CD8-positive, alpha-beta memory T cell (primary cell): ENCODE measurements around the gene TMEM52B. TPM values are rescaled to one million over a fixed set of nuclear protein-coding genes. Genes with fewer than 3 reads are reported as not detected.
"Not testable (repeated sequence)": the region's sequence is repeated elsewhere in the genome, so short reads cannot be mapped to it uniquely, and the experiment has no call there.

ENCODE experiments used
- CTCF ChIA-PET: fragments of 350-600 bp; sonication (Branson Sonifier 250); formaldehyde crosslinking; loops from one replicate; lab custom pipeline; 2021; ENCODE audit warnings: antibody characterized with exemption; lab: Charles Lee
- POLR2A ChIA-PET: fragments of 350-600 bp; sonication (Branson Sonifier 250); formaldehyde crosslinking; loops from one replicate; lab custom pipeline; 2021; ENCODE audit warnings: antibody characterized with exemption; lab: Charles Lee
- DNase-seq, 5 donors: peaks; one replicate each; pipeline versions ENCODE4 v3.0.0 to v3.0.0-alpha.2; 2020 to 2022; ENCODE audit warnings: mixed read lengths in 1 of 5
- H3K27ac ChIP-seq: one replicate; pipeline ENCODE4 v1.7.0; 2013; ENCODE audit warnings: low read depth, mild to moderate bottlenecking, low read length, moderate library complexity
- H3K27me3 ChIP-seq: 2 replicates; pipeline ENCODE4 v1.7.0; 2013; ENCODE audit warnings: low read length, mild to moderate bottlenecking; ENCODE audit not compliant: insufficient read depth, poor library complexity, severe bottlenecking
- H3K36me3 ChIP-seq: 2 replicates; pipeline ENCODE4 v1.7.0; 2013; ENCODE audit warnings: mild to moderate bottlenecking, low read length, moderate library complexity; ENCODE audit not compliant: insufficient read depth
- H3K4me1 ChIP-seq: 2 replicates; pipeline ENCODE4 v1.7.0; 2013; ENCODE audit warnings: mild to moderate bottlenecking, low read length, moderate library complexity; ENCODE audit not compliant: insufficient read depth
- H3K4me3 ChIP-seq: 2 replicates; pipeline ENCODE4 v1.7.0; 2013; ENCODE audit warnings: mild to moderate bottlenecking, low read length
- H3K9me3 ChIP-seq: 2 replicates; pipeline ENCODE4 v1.7.0; 2013; ENCODE audit warnings: mild to moderate bottlenecking, low read length
- H3K27ac Mint-ChIP-seq, 8 donors: one replicate each; pipeline ENCODE4 v1.8.0; 2020 to 2021; ENCODE audit warnings: mixed read lengths in 8 of 8, mild to moderate bottlenecking in 6 of 8, inconsistent platforms in 3 of 8, moderate library complexity in 3 of 8
- H3K27me3 Mint-ChIP-seq, 2 donors: one replicate each; pipeline ENCODE4 v1.8.0; 2020 to 2021; ENCODE audit warnings: mixed read lengths in 2 of 2, mild to moderate bottlenecking in 1 of 2, moderate library complexity in 1 of 2
- H3K36me3 Mint-ChIP-seq, 3 donors: one replicate each; pipeline ENCODE4 v1.8.0; 2020 to 2021; ENCODE audit warnings: mixed read lengths in 3 of 3, inconsistent platforms in 1 of 3, mild to moderate bottlenecking in 1 of 3
- H3K4me1 Mint-ChIP-seq, 3 donors: one replicate each; pipeline ENCODE4 v1.8.0; 2020 to 2021; ENCODE audit warnings: mixed read lengths in 3 of 3, inconsistent platforms in 1 of 3, mild to moderate bottlenecking in 1 of 3
- H3K4me3 Mint-ChIP-seq, 7 donors: one replicate each; pipeline ENCODE4 v1.8.0; 2020 to 2021; ENCODE audit warnings: mixed read lengths in 7 of 7, mild to moderate bottlenecking in 6 of 7, moderate library complexity in 4 of 7, inconsistent platforms in 2 of 7
- H3K9me3 Mint-ChIP-seq, 5 donors: one replicate each; pipeline ENCODE4 v1.8.0; 2020 to 2022; ENCODE audit warnings: mixed read lengths in 5 of 5, mild to moderate bottlenecking in 3 of 5, moderate library complexity in 2 of 5, inconsistent platforms in 1 of 5
- polyA plus RNA-seq: library from polyadenylated mRNA; unstranded; fragments of 300-500 nt; fragmentation: Illumina TruSeq; gene quantifications from one replicate; pipeline ENCODE4 v1.2.3, GENCODE V29; 2021
- total RNA-seq, 2 experiments: library from RNA; stranded (reverse); gene quantifications; one replicate each; pipeline ENCODE4 v1.2.3, GENCODE V29; 2021

The TMEM52B gene
- total and polyA plus RNA-seq, 3 experiments from 2014 or later = not detected

DNA sequence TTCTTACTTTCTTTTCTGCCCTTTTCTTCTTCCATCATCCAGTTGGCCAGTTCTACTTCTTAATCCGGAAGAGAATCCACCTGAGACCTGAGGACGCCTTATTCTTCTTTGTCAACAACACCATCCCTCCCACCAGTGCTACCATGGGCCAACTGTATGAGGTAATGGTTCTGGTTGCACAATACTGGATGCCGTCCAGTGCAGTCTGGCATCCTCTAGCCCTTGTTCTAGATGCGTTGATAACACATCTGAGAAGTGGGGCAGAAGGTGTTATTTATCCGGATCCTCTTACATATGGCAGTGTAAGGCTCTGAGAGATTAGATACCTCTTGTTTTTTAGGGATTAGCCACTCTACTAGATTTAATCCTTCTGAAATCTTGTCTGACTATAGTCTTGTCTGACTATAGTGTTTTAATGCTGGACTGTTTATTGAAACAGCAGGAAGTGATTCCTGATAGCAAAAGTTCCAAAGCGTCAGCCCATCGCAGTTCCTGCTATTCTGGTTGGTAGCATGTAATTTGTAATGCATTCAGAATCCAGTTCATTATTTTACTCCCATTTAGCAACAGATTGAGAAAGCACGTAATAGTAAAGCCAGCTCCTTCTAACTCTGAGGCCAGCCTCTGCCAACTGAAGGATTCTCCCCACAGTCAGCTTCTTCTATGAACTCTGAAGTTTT lies 41.7 kb downstream of the TMEM52B start:
- Mint-ChIP-seq H3K27ac (peak overlapping the region in 2 of 8 donors; percentile 46 to 69), H3K4me3 (no peak overlapping the region), H3K27me3 (no peaks in the 10 kb centered on the region), H3K9me3 (peaks cover 0 to 2% (median 0%) of the 10 kb centered on the region in 5 donors), H3K36me3 (peaks cover 18 to 72% (median 31%) of the 10 kb centered on the region in 3 donors), H3K4me1 (peaks cover 15 to 41% (median 16%) of the 10 kb centered on the region in 3 donors)
- DNase-seq = no peak
- H3K27ac ChIP-seq = no peak overlapping the region
- peaks cover 3% of the 10 kb centered on the region for H3K36me3 ChIP-seq
- no peak overlapping the region for H3K4me3 ChIP-seq
- CTCF ChIA-PET = interaction anchor here (1.2 kb wide), 1 partner anchor 15 kb away, joined by 3 read pairs; no protein-coding TSS in a partner anchor
- H3K4me1 ChIP-seq = peaks cover 2% of the 10 kb centered on the region
- H3K9me3 ChIP-seq = no peaks in the 10 kb centered on the region
- H3K27me3 ChIP-seq = no peaks in the 10 kb centered on the region
- POLR2A ChIA-PET = no interaction called here

DNA sequence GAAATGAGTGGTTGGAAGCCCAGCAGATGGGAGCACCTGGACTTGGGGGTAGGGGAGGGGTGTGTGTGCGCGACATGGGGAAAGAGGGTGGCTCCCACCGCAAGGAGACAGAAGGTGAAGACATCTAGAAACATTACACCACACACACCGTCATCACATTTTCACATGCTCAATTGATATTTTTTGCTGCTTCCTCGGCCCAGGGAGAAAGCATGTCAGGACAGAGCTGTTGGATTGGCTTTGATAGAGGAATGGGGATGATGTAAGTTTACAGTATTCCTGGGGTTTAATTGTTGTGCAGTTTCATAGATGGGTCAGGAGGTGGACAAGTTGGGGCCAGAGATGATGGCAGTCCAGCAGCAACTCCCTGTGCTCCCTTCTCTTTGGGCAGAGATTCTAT lies 43.0 kb downstream of the TMEM52B start:
- Mint-ChIP-seq H3K4me1 (peaks cover 8 to 41% (median 16%) of the 10 kb centered on the region in 3 donors), H3K36me3 (peaks cover 23 to 74% (median 33%) of the 10 kb centered on the region in 3 donors), H3K27me3 (no peaks in the 10 kb centered on the region), H3K4me3 (no peak overlapping the region), H3K27ac (peak overlapping the region in 3 of 8 donors; percentile 38 to 64 (median 46)), H3K9me3 (peaks cover 0 to 2% (median 0%) of the 10 kb centered on the region in 5 donors)
- ChIA-PET CTCF (interaction anchor here (1.2 kb wide), 1 partner anchor 14 kb away, joined by 3 read pairs; no protein-coding TSS in a partner anchor), POLR2A (no interaction called here)
- peaks cover 3% of the 10 kb centered on the region for H3K36me3 ChIP-seq
- H3K4me3 ChIP-seq = no peak overlapping the region
- H3K4me1 ChIP-seq = no peaks in the 10 kb centered on the region
- DNase-seq = no peak
- no peak overlapping the region for H3K27ac ChIP-seq
- H3K9me3 ChIP-seq = no peaks in the 10 kb centered on the region
- H3K27me3 ChIP-seq = no peaks in the 10 kb centered on the region

DNA sequence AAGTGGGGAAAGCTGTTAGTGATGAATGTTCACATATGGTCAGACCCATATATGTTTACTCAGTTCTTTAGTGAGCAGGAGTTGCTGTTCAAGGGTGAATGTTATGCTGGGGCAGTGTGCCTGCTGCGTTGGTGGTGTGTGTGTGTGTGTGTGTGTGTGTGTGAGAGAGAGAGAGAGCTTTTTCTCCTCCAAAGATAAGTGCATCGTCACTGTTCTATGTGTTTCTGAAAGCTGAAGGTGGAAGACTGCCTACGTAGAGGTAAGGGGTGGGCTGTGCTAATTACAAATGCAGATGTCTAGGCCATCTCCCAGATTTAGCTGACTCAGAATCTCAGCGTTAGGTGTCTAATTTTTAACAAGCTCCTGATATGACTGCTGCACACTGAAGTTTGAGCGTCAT lies 44.4 kb downstream of the TMEM52B start:
- peaks cover 3% of the 10 kb centered on the region for H3K36me3 ChIP-seq
- H3K27ac ChIP-seq = no peak overlapping the region
- Mint-ChIP-seq H3K9me3 (peaks cover 0 to 2% (median 0%) of the 10 kb centered on the region in 5 donors), H3K4me3 (peak overlapping the region in 1 of 7 donors; percentile 43), H3K36me3 (peaks cover 23 to 64% (median 34%) of the 10 kb centered on the region in 3 donors), H3K4me1 (peaks cover 18 to 52% (median 21%) of the 10 kb centered on the region in 3 donors), H3K27me3 (no peaks in the 10 kb centered on the region), H3K27ac (peak overlapping the region in 5 of 8 donors; percentile 4 to 53 (median 25))
- ChIA-PET POLR2A (no interaction called here), CTCF (interaction anchor here (1.3 kb wide), 1 partner anchor 12 kb away, joined by 3 read pairs; no protein-coding TSS in a partner anchor)
- no peaks in the 10 kb centered on the region for H3K4me1 ChIP-seq
- no peaks in the 10 kb centered on the region for H3K27me3 ChIP-seq
- H3K4me3 ChIP-seq = no peak overlapping the region
- DNase-seq = no peak
- H3K9me3 ChIP-seq = no peaks in the 10 kb centered on the region

DNA sequence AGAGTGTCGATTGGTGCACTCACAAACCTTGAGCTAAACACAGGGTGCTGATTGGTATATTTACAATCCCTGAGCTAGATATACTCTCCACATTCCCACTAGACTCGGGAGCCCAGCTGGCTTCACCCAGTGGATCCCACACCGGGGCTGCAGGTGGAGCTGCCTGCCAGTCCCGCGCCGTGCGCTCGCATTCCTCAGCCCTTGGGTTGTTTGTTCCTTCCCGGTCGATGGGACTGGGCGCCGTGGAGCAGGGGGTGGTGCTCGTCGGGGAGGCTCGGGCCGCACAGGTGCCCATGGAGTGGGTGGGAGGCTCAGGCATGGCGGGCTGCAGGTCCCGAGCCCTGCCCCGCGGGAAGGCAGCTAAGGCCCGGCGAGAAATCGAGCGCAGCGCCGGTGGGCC lies 46.6 kb downstream of the TMEM52B start:
- H3K9me3 Mint-ChIP-seq, DNase-seq, H3K27me3 ChIP-seq, H3K4me3 ChIP-seq, H3K4me3 Mint-ChIP-seq, POLR2A ChIA-PET, H3K27ac Mint-ChIP-seq, H3K4me1 ChIP-seq, H3K27ac ChIP-seq, H3K27me3 Mint-ChIP-seq, H3K36me3 ChIP-seq, H3K9me3 ChIP-seq: not testable (repeated sequence)
- CTCF ChIA-PET = interaction anchor here (2.0 kb wide), 1 partner anchor 10 kb away, joined by 5 read pairs; no protein-coding TSS in a partner anchor
- Mint-ChIP-seq H3K4me1 (peaks cover 20 to 52% (median 22%) of the 10 kb centered on the region in 3 donors), H3K36me3 (peaks cover 23 to 47% (median 30%) of the 10 kb centered on the region in 3 donors)

DNA sequence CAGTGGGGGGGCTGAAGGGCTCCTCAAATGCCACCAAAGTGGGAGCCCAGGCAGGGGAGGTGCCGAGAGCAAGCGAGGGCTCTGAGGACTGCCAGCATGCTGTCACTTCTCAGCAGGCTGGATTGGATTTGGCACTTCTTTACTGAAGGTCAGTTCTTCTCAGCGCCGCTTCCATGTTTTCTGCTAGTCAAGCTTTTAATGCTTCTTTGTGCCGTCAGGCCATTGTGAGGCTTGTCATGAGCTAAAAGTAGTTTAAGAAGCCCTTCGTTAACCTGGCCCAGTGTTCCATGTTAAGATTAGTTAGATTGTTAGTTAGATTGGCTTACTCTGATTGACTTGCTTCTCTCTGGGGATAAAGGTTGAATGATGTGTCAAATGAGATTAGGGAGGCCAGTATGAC lies 47.3 kb downstream of the TMEM52B start:
- no peak overlapping the region for H3K4me3 Mint-ChIP-seq
- Histone ChIP-seq H3K27me3 (no peaks in the 10 kb centered on the region), H3K27ac (no peak overlapping the region), H3K4me1 (no peaks in the 10 kb centered on the region), H3K36me3 (no peaks in the 10 kb centered on the region), H3K4me3 (no peak overlapping the region), H3K9me3 (no peaks in the 10 kb centered on the region)
- no peak for DNase-seq
- no peak overlapping the region for H3K27ac Mint-ChIP-seq
- peaks cover 20 to 50% (median 22%) of the 10 kb centered on the region in 3 donors for H3K4me1 Mint-ChIP-seq
- H3K27me3 Mint-ChIP-seq = no peaks in the 10 kb centered on the region
- H3K9me3 Mint-ChIP-seq = peaks cover 0 to 2% (median 0%) of the 10 kb centered on the region in 5 donors
- ChIA-PET CTCF (interaction anchor here (2.0 kb wide), 1 partner anchor 9 kb away, joined by 5 read pairs; no protein-coding TSS in a partner anchor), POLR2A (interaction anchor here (1.0 kb wide), 1 partner anchor 13 kb away, joined by 3 read pairs; no protein-coding TSS in a partner anchor)
- peaks cover 23 to 41% (median 29%) of the 10 kb centered on the region in 3 donors for H3K36me3 Mint-ChIP-seq

DNA sequence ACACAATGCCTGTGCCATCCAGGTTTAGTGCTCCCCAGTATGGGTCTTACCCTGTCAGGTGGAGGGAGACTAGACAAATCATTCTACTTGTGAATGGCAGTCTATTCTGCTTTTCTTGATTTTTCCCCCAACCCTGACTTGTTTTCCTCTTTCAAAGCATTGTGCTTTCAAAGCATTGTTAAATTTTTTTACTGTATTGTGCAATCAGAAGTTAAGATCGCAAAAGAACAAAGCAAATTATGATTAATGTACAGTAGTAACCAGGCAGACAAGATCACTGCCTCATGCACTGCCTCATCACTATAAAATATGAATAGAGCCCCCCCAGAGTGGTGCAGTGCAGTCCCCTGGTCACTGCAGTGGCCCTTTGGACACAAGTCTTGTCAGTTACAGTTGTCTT lies 47.9 kb downstream of the TMEM52B start:
- DNase-seq = no peak
- H3K27ac Mint-ChIP-seq = peak overlapping the region in 2 of 8 donors; percentile 13 to 72
- Histone ChIP-seq H3K4me1 (no peaks in the 10 kb centered on the region), H3K36me3 (no peaks in the 10 kb centered on the region), H3K4me3 (no peak overlapping the region), H3K27me3 (no peaks in the 10 kb centered on the region), H3K27ac (no peak overlapping the region), H3K9me3 (no peaks in the 10 kb centered on the region)
- ChIA-PET CTCF (interaction anchor here (1.1 to 2.0 kb wide), 2 partner anchors 9 to 18 kb away, joined by 3 to 5 read pairs; no protein-coding TSS in a partner anchor), POLR2A (interaction anchor here (1.0 to 1.3 kb wide), 2 partner anchors 13 kb away, joined by 3 to 4 read pairs; no protein-coding TSS in a partner anchor)
- H3K9me3 Mint-ChIP-seq = peaks cover 0 to 2% (median 0%) of the 10 kb centered on the region in 5 donors
- no peaks in the 10 kb centered on the region for H3K27me3 Mint-ChIP-seq
- H3K36me3 Mint-ChIP-seq = peaks cover 19 to 34% (median 23%) of the 10 kb centered on the region in 3 donors
- H3K4me3 Mint-ChIP-seq = no peak overlapping the region
- peaks cover 20 to 45% (median 22%) of the 10 kb centered on the region in 3 donors for H3K4me1 Mint-ChIP-seq

DNA sequence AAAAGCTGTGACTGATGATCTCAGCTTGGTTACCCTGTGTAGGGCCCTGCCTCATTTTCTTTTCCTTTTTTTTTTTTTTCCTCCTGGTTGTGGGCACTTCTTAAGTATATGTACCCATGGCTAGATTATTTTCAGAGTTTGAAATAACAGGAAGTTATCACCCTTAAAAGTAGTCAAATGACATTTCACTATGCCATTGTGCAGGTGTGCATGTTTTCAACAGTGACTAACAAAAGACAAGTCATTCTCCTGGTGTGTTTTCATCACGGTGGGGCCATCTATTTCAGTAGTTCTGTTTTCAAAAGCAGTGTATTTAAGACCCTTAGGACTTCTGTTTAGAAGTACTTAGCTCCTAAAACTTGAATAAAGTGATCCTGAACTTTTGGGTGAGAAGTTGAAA lies 48.8 kb downstream of the TMEM52B start:
- POLR2A ChIA-PET = interaction anchor here (0.6 to 1.3 kb wide), 2 partner anchors 11 to 14 kb away, joined by 4 read pairs; no protein-coding TSS in a partner anchor
- H3K27ac ChIP-seq = no peak overlapping the region

More for the DNA sequence above, 48.8 kb downstream of the TMEM52B start:
- peak overlapping the region in 1 of 7 donors; percentile 19 for H3K4me3 Mint-ChIP-seq
- H3K4me1 Mint-ChIP-seq = peaks cover 20 to 41% (median 22%) of the 10 kb centered on the region in 3 donors
- H3K27ac Mint-ChIP-seq = peak overlapping the region in 3 of 8 donors; percentile 7 to 64 (median 26)
- DNase-seq = no peak
- Histone ChIP-seq H3K4me1 (no peaks in the 10 kb centered on the region), H3K9me3 (no peaks in the 10 kb centered on the region), H3K27me3 (no peaks in the 10 kb centered on the region), H3K4me3 (no peak overlapping the region), H3K36me3 (no peaks in the 10 kb centered on the region)
- peaks cover 0 to 2% (median 0%) of the 10 kb centered on the region in 5 donors for H3K9me3 Mint-ChIP-seq
- no peaks in the 10 kb centered on the region for H3K27me3 Mint-ChIP-seq
- CTCF ChIA-PET = interaction anchor here (0.7 to 1.1 kb wide), 2 partner anchors 10 to 17 kb away, joined by 3 read pairs; no protein-coding TSS in a partner anchor
- H3K36me3 Mint-ChIP-seq = peaks cover 13 to 25% (median 18%) of the 10 kb centered on the region in 3 donors
